Testis (tissue), 2 donors: ENCODE data around the gene LMO2.

ENCODE experiments used
- POLR2A ChIP-seq: fragments of 450-650 bp; IDR thresholded peaks from one replicate; pipeline ENCODE4 v1.6.1; 2017; ENCODE audit warnings: antibody characterized with exemption, mild to moderate bottlenecking, moderate library complexity
- TF ChIP-seq, protein P1 (sequence below), 3 experiments: fragments of 450-650 bp in 2 of 3; fragments of 200-600 bp in 1 of 3; sonication (generic) in 1 of 3; IDR thresholded peaks; one replicate each; pipeline ENCODE4 v1.5.1; 2016 to 2019; ENCODE audit warnings: antibody characterized with exemption in 3 of 3, mild to moderate bottlenecking in 2 of 3, moderate library complexity in 1 of 3

DNA sequence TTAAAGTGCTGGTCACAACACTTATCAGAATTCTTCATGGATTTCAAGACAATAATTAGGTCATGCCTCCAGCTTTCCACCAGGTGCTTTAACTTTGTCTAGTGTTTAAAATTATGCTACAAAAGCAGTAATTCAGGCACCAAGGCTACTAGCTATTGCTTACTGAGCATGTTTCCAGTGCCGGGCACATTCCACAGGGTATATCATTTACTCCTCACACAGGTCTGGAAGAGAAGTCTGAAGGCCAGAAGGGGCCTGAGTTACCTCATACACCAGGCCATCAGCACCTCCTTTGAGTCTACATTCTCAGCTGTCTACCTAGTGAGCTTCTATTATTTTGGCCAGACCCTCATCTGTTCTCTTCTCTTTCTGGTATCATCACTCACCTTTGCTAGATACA, 41.7 kb upstream of the LMO2 start:
- TF ChIP-seq, protein P1, sequence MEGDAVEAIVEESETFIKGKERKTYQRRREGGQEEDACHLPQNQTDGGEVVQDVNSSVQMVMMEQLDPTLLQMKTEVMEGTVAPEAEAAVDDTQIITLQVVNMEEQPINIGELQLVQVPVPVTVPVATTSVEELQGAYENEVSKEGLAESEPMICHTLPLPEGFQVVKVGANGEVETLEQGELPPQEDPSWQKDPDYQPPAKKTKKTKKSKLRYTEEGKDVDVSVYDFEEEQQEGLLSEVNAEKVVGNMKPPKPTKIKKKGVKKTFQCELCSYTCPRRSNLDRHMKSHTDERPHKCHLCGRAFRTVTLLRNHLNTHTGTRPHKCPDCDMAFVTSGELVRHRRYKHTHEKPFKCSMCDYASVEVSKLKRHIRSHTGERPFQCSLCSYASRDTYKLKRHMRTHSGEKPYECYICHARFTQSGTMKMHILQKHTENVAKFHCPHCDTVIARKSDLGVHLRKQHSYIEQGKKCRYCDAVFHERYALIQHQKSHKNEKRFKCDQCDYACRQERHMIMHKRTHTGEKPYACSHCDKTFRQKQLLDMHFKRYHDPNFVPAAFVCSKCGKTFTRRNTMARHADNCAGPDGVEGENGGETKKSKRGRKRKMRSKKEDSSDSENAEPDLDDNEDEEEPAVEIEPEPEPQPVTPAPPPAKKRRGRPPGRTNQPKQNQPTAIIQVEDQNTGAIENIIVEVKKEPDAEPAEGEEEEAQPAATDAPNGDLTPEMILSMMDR (IDR thresholded peaks at IDR 0.05): no peak
- no peak for TF ChIP-seq POLR2A
